Embryonic facial prominence (tissue), 1 donor: ENCODE results near the gene FAT2.
"Not testable (repeated sequence)": the region's sequence is repeated elsewhere in the genome, so short reads cannot be mapped to it uniquely, and the experiment has no call there.

Source experiments
- DNase-seq: peaks from one replicate; pipeline ENCODE4 v3.0.0-alpha.2; 2016; ENCODE audit errors: extremely low spot score

Gene FAT2

GRCh38 chr5:151581812-151582583 lies 9.1 kb downstream of the FAT2 start:
- no peak for DNase-seq

- no peak for DNase-seq
Observed at GRCh38 chr5:151581347-151581746, 9.8 kb downstream of the FAT2 start.

- DNase-seq: no peak
Observed at GRCh38 chr5:151580858-151581257, 10.3 kb downstream of the FAT2 start.

- no peak for DNase-seq
Observed at GRCh38 chr5:151580239-151580638, 10.9 kb downstream of the FAT2 start.

GRCh38 chr5:151579146-151579545 lies 12.0 kb downstream of the FAT2 start:
- DNase-seq: not testable (repeated sequence)

GRCh38 chr5:151578326-151579025 lies 12.7 kb downstream of the FAT2 start:
- no peak for DNase-seq

- DNase-seq: no peak
Observed at GRCh38 chr5:151577566-151577965, 13.6 kb downstream of the FAT2 start.

GRCh38 chr5:151574444-151574996 lies 16.6 kb downstream of the FAT2 start:
- no peak for DNase-seq

- DNase-seq: no peak
Observed at GRCh38 chr5:151572657-151573368, 18.3 kb downstream of the FAT2 start.

- no peak for DNase-seq
Observed at GRCh38 chr5:151571270-151572173, 19.6 kb downstream of the FAT2 start.

GRCh38 chr5:151570512-151571269 lies 20.4 kb downstream of the FAT2 start:
- DNase-seq: no peak

- no peak for DNase-seq
Observed at GRCh38 chr5:151570058-151570457, 21.1 kb downstream of the FAT2 start.

GRCh38 chr5:151569132-151570046 lies 21.7 kb downstream of the FAT2 start:
- no peak for DNase-seq

- no peak for DNase-seq
Observed at GRCh38 chr5:151568036-151568435, 23.1 kb downstream of the FAT2 start.

- DNase-seq: no peak
Observed at GRCh38 chr5:151565971-151566370, 25.2 kb downstream of the FAT2 start.

- DNase-seq: no peak
Observed at GRCh38 chr5:151562019-151562707, 29.0 kb downstream of the FAT2 start.

GRCh38 chr5:151557951-151558350 lies 33.2 kb downstream of the FAT2 start:
- no peak for DNase-seq

GRCh38 chr5:151557466-151557865 lies 33.7 kb downstream of the FAT2 start:
- DNase-seq: no peak

GRCh38 chr5:151556806-151557205 lies 34.3 kb downstream of the FAT2 start:
- no peak for DNase-seq
